Ovary (tissue), 9 donors: ENCODE results near the gene FRMD5. TPM values are rescaled to one million over a fixed set of nuclear protein-coding genes. Genes with fewer than 3 reads are reported as not detected.
"Not testable (repeated sequence)": the region's sequence is repeated elsewhere in the genome, so short reads cannot be mapped to it uniquely, and the experiment has no call there.

Source experiments
- DNase-seq, 5 donors: peaks; one replicate each; pipeline ENCODE4 v3.0.0-alpha.2; 2019 to 2020
- H3K27ac ChIP-seq, 2 donors: fragments of 200-600 bp; one replicate each; pipeline versions ENCODE4 v1.5.1 to v1.8.0; 2019 to 2022
- H3K27me3 ChIP-seq: fragments of 200-600 bp; one replicate; pipeline ENCODE4 v1.8.0; 2022
- H3K36me3 ChIP-seq: fragments of 200-600 bp; sonication (generic); one replicate; pipeline ENCODE4 v1.5.1; 2019
- H3K4me1 ChIP-seq: one replicate; pipeline ENCODE4 v1.8.1; 2013; ENCODE audit warnings: mild to moderate bottlenecking, moderate library complexity; ENCODE audit not compliant: insufficient read depth
- H3K4me3 ChIP-seq: fragments of 200-600 bp; sonication (generic); one replicate; pipeline ENCODE4 v1.5.1; 2017
- H3K9me3 ChIP-seq, 2 donors: fragments of 200-600 bp in 1 of 2; sonication (generic) in 1 of 2; one replicate each; pipeline versions ENCODE4 v1.5.1 to v1.8.1; 2013 to 2019; ENCODE audit warnings: mild to moderate bottlenecking in 1 of 2, moderate library complexity in 1 of 2
- CTCF ChIP-seq, 3 donors: fragments of 450-650 bp in 2 of 3; fragments of 200-600 bp in 1 of 3; IDR thresholded peaks; one replicate each; pipeline versions ENCODE4 v1.5.1 to v1.8.0; 2016 to 2022; ENCODE audit warnings: antibody characterized with exemption in 3 of 3, mild to moderate bottlenecking in 1 of 3
- EP300 ChIP-seq: sonication (generic); formaldehyde crosslinking; IDR thresholded peaks from one replicate; pipeline ENCODE4 v1.6.1; 2017; ENCODE audit warnings: antibody characterized with exemption
- POLR2A ChIP-seq: fragments of 450-650 bp; IDR thresholded peaks from one replicate; pipeline ENCODE4 v1.6.1; 2017; ENCODE audit warnings: antibody characterized with exemption, mild to moderate bottlenecking, moderate library complexity
- WGBS, 3 donors: extraction: QIAGEN DNeasy Blood & Tissue Kit in 1 of 3; methylation state at CpG; one replicate each; pipeline versions ENCODE4 v1.1.5 to v1.1.7; 2013 to 2017; 5-methylcytosine and 5-hydroxymethylcytosine counted together
- intact Hi-C, 4 donors: fragments of 100-400 bp; cut with DNase I; formaldehyde crosslinking; loops; one replicate each; pipeline versions ENCODE4 v1.11.0 to v1.15.1; 2022 to 2023
- polyA plus RNA-seq, 2 donors: library from polyadenylated mRNA; stranded (reverse); fragments of 200-250 nt in 1 of 2; fragments of 350-450 nt in 1 of 2; fragmentation: Illumina TruSeq in 1 of 2; extraction: RNeasy Lipid Tissue Mini Kit (QIAGEN cat#74804) in 1 of 2; gene quantifications; one replicate each; pipeline ENCODE4 v1.2.3, GENCODE V29; 2013 to 2014
- total RNA-seq, 7 donors: library from RNA; depleted of rRNA in 2 of 7; stranded (reverse); fragments of >200 nt in 2 of 7; fragmentation: NEBNext Ultra II Directional in 3 of 7; extraction: Animal tissue kit (Norgen Biotek cat#: 25700) in 3 of 7; gene quantifications; one replicate each; pipeline versions ENCODE4 v1.1.0 to v1.2.4, GENCODE V29; 2016 to 2023
- donor health status: DM: no; HTN: no; CAD: no; lungs with moderate emphysema.
- donor health status: DM: no; HTN: no; CAD: no.
- donor health status: Bipolar disorder and iron deficiency.
- donor health status: DM: yes; HTN: yes; CAD: no.
- donor health status: DM: no; HTN: no; CAD: no.
- donor health status: DM: yes; HTN: yes; CAD: no.

Gene FRMD5
- total and polyA plus RNA-seq, 9 donors: 0.12 to 2.2 (median 0.32) TPM

- intact Hi-C loops: no loop called here
- Histone ChIP-seq H3K36me3 (no peaks in the 10 kb centered on the region), H3K27ac (no peak overlapping the region), H3K4me1 (no peaks in the 10 kb centered on the region), H3K4me3 (no peak overlapping the region), H3K27me3 (no peaks in the 10 kb centered on the region), H3K9me3 (no peaks in the 10 kb centered on the region)
- TF ChIP-seq POLR2A (no peak), EP300 (no peak), CTCF (IDR thresholded peaks at IDR 0.05) (no peak)
- 52 to 66% (median 55%) methylated on average over 2 of the region's 2 CpGs for WGBS, 3 donors
- DNase-seq: no peak
Measured at GRCh38 chr15:43868406-43868805, 326.7 kb downstream of the FRMD5 start.

GRCh38 chr15:43867096-43867495, 328.0 kb downstream of the FRMD5 start:
- 91 to 96% (median 93%) methylated on average over 5 of the region's 5 CpGs for WGBS, 3 donors
- Histone ChIP-seq H3K27me3 (no peaks in the 10 kb centered on the region), H3K27ac (no peak overlapping the region), H3K4me3 (no peak overlapping the region), H3K9me3 (no peaks in the 10 kb centered on the region), H3K4me1 (no peaks in the 10 kb centered on the region), H3K36me3 (no peaks in the 10 kb centered on the region)
- intact Hi-C loops: no loop called here
- no peak for TF ChIP-seq CTCF (IDR thresholded peaks at IDR 0.05)
- TF ChIP-seq EP300: no peak
- no peak for TF ChIP-seq POLR2A
- no peak for DNase-seq

GRCh38 chr15:43866636-43867035, 328.4 kb downstream of the FRMD5 start:
- H3K27ac ChIP-seq, H3K4me1 ChIP-seq, H3K9me3 ChIP-seq, H3K36me3 ChIP-seq, intact Hi-C loops, H3K4me3 ChIP-seq, DNase-seq, H3K27me3 ChIP-seq: not testable (repeated sequence)
- WGBS, 3 donors: 94 to 98% (median 96%) methylated on average over 10 of the region's 10 CpGs

GRCh38 chr15:43859546-43859945, 335.5 kb downstream of the FRMD5 start:
- no peaks in the 10 kb centered on the region for H3K4me1 ChIP-seq
- H3K36me3 ChIP-seq: no peaks in the 10 kb centered on the region
- no peak for TF ChIP-seq CTCF (IDR thresholded peaks at IDR 0.05)
- whole genome bisulfite sequencing, 3 donors: 69 to 73% (median 69%) methylated on average over 4 of the region's 4 CpGs
- no peaks in the 10 kb centered on the region for H3K27me3 ChIP-seq
- intact Hi-C loops: no loop called here
- no peaks in the 10 kb centered on the region for H3K9me3 ChIP-seq
- H3K27ac ChIP-seq: no peak overlapping the region
- no peak for DNase-seq
- no peak overlapping the region for H3K4me3 ChIP-seq

GRCh38 chr15:43854801-43855200, 340.3 kb downstream of the FRMD5 start:
- no peak overlapping the region for H3K4me3 ChIP-seq
- WGBS, 3 donors: 95 to 97% (median 96%) methylated on average over 6 of the region's 6 CpGs
- H3K36me3 ChIP-seq: peaks cover 3% of the 10 kb centered on the region
- DNase-seq: no peak
- no peaks in the 10 kb centered on the region for H3K4me1 ChIP-seq
- H3K27me3 ChIP-seq: no peaks in the 10 kb centered on the region
- intact Hi-C loops: no loop called here
- H3K27ac ChIP-seq: no peak overlapping the region
- H3K9me3 ChIP-seq: no peaks in the 10 kb centered on the region
- TF ChIP-seq POLR2A (no peak), CTCF (IDR thresholded peaks at IDR 0.05) (no peak), EP300 (no peak)
